Measurements from ENCODE around the gene MAVS.

Gene MAVS

DNA sequence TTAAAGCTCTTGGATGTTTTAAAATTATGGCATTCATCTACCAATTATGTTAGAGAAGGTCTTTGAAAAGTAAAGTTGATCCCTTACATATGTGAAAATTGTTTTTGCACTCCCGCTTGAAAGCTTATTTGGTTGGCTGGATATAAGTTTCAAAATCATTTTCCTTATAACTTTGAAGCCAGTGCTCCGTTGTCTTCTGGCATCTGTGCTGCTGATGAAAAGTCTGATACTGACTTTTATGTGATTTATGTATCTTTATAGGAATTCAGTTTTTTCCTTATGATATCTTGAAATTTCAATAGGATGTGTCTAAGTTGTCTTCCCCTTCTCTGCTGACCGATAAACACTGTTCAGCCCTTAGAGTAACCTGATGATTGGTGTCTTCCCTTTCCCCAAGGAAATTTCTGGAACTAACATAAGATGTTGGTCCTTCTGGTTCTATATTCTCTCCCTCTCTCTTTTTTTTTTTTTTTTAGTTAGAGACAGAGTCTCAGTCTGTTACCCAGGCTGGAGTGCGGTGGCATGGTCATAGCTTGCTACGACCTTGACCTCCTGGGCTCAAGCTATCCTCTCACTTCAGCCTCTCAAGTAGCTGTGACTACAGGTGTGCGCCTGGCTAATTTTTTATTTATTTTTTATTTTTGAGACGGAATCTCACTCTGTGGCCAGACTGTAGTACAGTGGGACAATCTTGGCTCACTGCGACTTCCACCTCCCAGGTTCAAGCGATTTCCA lies 55.2 kb downstream of the MAVS start:
- TF ChIP-seq, protein P1, sequence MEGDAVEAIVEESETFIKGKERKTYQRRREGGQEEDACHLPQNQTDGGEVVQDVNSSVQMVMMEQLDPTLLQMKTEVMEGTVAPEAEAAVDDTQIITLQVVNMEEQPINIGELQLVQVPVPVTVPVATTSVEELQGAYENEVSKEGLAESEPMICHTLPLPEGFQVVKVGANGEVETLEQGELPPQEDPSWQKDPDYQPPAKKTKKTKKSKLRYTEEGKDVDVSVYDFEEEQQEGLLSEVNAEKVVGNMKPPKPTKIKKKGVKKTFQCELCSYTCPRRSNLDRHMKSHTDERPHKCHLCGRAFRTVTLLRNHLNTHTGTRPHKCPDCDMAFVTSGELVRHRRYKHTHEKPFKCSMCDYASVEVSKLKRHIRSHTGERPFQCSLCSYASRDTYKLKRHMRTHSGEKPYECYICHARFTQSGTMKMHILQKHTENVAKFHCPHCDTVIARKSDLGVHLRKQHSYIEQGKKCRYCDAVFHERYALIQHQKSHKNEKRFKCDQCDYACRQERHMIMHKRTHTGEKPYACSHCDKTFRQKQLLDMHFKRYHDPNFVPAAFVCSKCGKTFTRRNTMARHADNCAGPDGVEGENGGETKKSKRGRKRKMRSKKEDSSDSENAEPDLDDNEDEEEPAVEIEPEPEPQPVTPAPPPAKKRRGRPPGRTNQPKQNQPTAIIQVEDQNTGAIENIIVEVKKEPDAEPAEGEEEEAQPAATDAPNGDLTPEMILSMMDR (IDR thresholded peaks at IDR 0.05; ENCODE audit: control extremely low read depth, extremely low read depth, low read depth, missing control alignments) = no peak
- POLR2A ChIA-PET = interaction anchor here (0.6 kb wide), 1 partner anchor 122 kb away, joined by 4 read pairs; no protein-coding TSS in a partner anchor
- CTCF ChIA-PET = interaction anchor here (1.3 kb wide), 1 partner anchor 14 kb away, joined by 3 read pairs; no protein-coding TSS in a partner anchor
- DNase-seq (ENCODE audit: extremely low spot score) = no peak

DNA sequence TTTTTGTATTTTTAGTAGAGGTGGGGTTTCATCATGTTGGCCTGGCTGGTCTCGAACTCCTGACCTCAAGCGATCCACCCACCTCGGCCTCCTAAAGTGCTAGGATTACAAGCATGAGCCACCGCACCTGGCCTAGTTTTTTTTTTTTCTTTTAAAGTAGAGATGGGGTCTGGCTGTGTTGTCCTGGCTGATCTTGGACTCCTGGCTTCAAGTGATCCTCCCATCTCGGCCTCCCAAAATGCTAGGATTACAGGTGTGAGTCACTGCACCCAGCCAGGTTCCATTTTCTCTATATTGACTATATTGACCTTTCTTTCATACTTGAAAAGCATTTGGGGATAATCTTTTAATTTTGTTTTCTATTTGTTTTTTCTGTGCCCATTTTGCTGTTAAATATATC lies 55.8 kb downstream of the MAVS start:
- DNase-seq (ENCODE audit: extremely low spot score) = no peak
- POLR2A ChIA-PET = interaction anchor here (0.6 kb wide), 1 partner anchor 147 kb away, joined by 4 read pairs; no protein-coding TSS in a partner anchor
- CTCF ChIA-PET = no interaction called here
- TF ChIP-seq, protein P1 (IDR thresholded peaks at IDR 0.05; ENCODE audit: control extremely low read depth, extremely low read depth, low read depth, missing control alignments) = no peak

DNA sequence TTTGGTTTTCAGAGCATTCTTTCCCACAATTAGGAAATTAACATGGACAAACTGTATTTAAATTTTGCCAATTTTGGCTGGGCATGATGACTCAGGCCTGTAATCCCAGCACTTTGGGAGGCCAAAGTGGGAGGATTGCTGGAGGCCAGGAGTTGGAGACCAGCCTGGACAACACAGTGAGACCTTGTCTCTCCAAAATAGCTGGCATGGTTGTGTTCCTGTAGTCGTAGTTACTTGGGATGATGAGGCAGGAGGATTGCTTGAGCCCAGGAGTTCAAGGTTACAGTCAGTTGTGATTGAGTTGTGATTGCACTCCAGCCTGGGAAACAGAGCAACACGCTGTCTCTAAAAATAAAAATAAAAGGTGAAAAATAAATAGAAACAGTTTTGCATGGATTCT lies 57.6 kb downstream of the MAVS start:
- DNase-seq (ENCODE audit: extremely low spot score) = no peak
- ChIA-PET POLR2A (no interaction called here), CTCF (no interaction called here)
- TF ChIP-seq, protein P1 (IDR thresholded peaks at IDR 0.05; ENCODE audit: control extremely low read depth, extremely low read depth, low read depth, missing control alignments) = no peak

DNA sequence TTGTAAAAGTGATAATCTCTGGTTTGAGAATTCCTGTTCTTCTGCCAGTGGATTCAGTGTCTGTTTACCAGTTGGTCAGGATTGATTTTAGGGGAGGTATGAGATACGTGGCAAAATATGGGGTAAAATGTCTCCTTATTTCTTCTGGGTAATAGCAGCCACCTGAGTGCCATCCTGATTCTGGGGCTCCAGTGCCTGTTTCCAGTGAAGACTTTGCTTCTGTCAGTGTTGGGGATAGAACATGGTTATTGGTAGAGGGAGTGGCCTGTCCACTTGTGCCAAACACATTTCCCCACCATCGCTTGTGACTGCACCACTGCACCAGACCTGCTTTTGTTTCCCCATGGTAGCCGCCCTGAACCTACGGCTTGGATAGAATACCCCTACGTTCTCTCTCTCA lies 58.2 kb downstream of the MAVS start:
- TF ChIP-seq, protein P1 (IDR thresholded peaks at IDR 0.05; ENCODE audit: control extremely low read depth, extremely low read depth, low read depth, missing control alignments) = no peak
- ChIA-PET POLR2A (interaction anchor here (0.7 kb wide), 1 partner anchor 11 kb away, joined by 4 read pairs; no protein-coding TSS in a partner anchor), CTCF (no interaction called here)
- DNase-seq (ENCODE audit: extremely low spot score) = no peak

DNA sequence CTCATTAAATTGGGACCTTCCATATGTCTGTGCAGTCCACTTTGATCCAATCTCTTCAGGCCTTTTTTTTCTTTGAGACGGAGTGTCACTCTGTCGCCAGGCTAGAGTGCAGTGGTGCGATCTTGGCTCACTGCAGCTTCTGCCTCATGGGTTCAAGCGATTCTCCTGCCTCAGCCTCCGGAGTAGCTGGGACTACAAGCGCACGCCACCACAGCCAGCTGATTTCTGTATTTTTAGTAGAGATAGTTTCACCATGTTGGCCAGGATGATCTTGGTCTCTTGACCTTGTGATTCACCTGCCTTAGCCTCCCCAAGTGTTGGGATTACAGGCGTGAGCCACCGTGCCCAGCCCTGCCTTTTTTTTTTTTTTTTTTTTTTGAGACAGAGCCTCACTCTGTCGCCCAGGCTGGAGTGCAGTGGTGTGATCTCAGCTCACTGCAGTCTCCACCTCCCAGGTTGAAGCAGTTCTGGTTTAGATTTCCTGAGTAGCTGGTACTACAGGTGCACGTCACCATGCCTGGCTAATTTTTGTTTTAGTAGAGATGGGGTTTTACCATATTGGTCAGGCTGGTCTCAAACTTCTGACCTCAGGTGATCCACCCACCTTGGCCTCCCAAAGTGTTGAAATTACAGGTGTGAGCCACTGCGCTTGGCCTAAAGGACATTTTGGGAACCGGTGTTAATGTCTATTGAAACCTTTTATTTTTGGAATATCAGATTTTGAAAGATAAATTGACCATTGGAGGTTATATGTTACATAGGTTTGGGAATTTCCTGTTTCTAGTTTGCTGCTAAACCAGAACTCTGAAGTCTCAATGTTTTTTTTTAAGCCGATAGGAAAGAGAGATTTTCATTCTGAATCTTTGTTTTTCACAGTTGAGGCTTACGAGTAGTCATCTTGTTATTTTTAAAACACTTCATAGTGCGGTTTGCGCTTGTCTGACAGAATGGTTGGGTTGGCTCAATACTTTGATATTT lies 60.4 kb downstream of the MAVS start:
- POLR2A ChIA-PET = interaction anchor here (0.6 to 1.3 kb wide), 4 partner anchors 10 to 86 kb away, joined by 3 to 17 read pairs (median 6); no protein-coding TSS in a partner anchor
- peak; percentile 50 for DNase-seq (ENCODE audit: extremely low spot score)
- CTCF ChIA-PET = interaction anchor here (0.7 to 2.4 kb wide), 6 partner anchors 12 to 89 kb away, joined by 3 to 7 read pairs (median 3); partner anchors contain the start of gene AP5S1

DNA sequence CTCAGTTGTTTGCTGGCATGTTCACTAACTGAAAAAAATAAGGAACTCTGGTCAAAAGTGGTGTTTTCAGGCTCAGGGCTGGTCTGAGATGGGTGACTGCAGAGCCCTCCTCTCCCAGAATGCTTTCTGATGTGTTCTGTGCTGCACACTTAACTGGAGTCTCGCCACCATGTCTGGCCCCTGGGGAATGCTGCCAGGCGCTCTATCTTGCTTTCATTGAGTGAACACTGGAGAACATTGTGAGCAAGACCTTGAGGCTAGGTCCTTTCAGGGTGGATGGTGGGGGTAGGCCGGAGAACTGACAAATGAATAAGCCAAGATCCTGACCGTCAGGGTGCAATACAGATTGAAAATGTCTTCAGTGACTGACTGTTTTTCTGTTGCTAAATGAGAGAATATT lies 62.0 kb downstream of the MAVS start:
- TF ChIP-seq, protein P1 (IDR thresholded peaks at IDR 0.05; ENCODE audit: control extremely low read depth, extremely low read depth, low read depth, missing control alignments) = no peak
- ChIA-PET CTCF (interaction anchor here (1.0 to 2.4 kb wide), 4 partner anchors 13 to 89 kb away, joined by 3 to 7 read pairs (median 3); partner anchors contain the start of gene AP5S1), POLR2A (no interaction called here)
- no peak for DNase-seq (ENCODE audit: extremely low spot score)

All from GM10248 (cell line).